Sciatic nerve (tissue), 2 donors: ENCODE measurements around the gene RECK. TPM values are rescaled to one million over a fixed set of nuclear protein-coding genes. Genes with fewer than 3 reads are reported as not detected.
"Not testable (repeated sequence)": the region's sequence is repeated elsewhere in the genome, so short reads cannot be mapped to it uniquely, and the experiment has no call there.

ENCODE experiments used
- ATAC-seq: fragments of 200-7000 bp; cut with Tn5 transposase; one replicate; pipeline ENCODE4 v1.9.1; 2020; ENCODE audit warnings: mild to moderate bottlenecking, moderate library complexity
- DNase-seq: peaks from one replicate; pipeline ENCODE4 v3.0.0-alpha.2; 2020; ENCODE audit warnings: low spot score
- intact Hi-C: fragments of 100-400 bp; cut with DNase I; formaldehyde crosslinking; loops from one replicate; pipeline ENCODE4 v1.14.2; 2022
- total RNA-seq: library from RNA; stranded (reverse); fragmentation: NEBNext Ultra II Directional; extraction: Animal tissue kit (Norgen Biotek cat#: 25700); gene quantifications from one replicate; pipeline ENCODE4 v1.2.1, GENCODE V29; 2021
- donor health status: DM: no; HTN: no; CAD: no.
- donor health status: DM: no; HTN: no; CAD: no.

Gene RECK
- 24.0 TPM for total RNA-seq

GRCh38 chr9:36036780-36037548 is at the start of gene RECK:
Gene RECK (plus strand): TSS chr9:36036913. CDS start chr9:36036999, 86 bp downstream.
- intact Hi-C loops, result no loop called here
- DNase-seq (peak; percentile 93), ATAC-seq (peak; percentile 95)

GRCh38 chr9:35990155-35990554 is 46.6 kb upstream of the RECK start:
- ATAC-seq (peak; percentile 72), DNase-seq (no peak)
- intact Hi-C loops, result no loop called here

GRCh38 chr9:35993136-35993535 is 43.6 kb upstream of the RECK start:
- intact Hi-C loops, ATAC-seq, DNase-seq: not testable (repeated sequence)

GRCh38 chr9:35993976-35994720 is 42.6 kb upstream of the RECK start:
- intact Hi-C loops, result no loop called here
- ATAC-seq (no peak), DNase-seq (no peak)

GRCh38 chr9:35994959-35995358 is 41.8 kb upstream of the RECK start:
- ATAC-seq, result no peak
- intact Hi-C loops, result no loop called here
- DNase-seq, result no peak

GRCh38 chr9:35996358-35996970 is 40.2 kb upstream of the RECK start:
- intact Hi-C loops, result no loop called here
- ATAC-seq, result no peak
- no peak for DNase-seq

- ATAC-seq, DNase-seq, intact Hi-C loops: not testable (repeated sequence)
These were observed 39.7 kb upstream of the RECK start for GRCh38 chr9:35997016-35997415.

GRCh38 chr9:35998333-35998732 is 38.4 kb upstream of the RECK start:
- intact Hi-C loops, result no loop called here
- no peak for ATAC-seq
- no peak for DNase-seq

GRCh38 chr9:36005891-36006290 is 30.8 kb upstream of the RECK start:
- ATAC-seq (no peak), DNase-seq (no peak)
- intact Hi-C loops, result no loop called here

- ATAC-seq (no peak), DNase-seq (no peak)
- intact Hi-C loops, result no loop called here
These were observed 30.0 kb upstream of the RECK start for GRCh38 chr9:36006549-36007315.

GRCh38 chr9:36007316-36007708 is 29.4 kb upstream of the RECK start:
- ATAC-seq (no peak), DNase-seq (no peak)
- intact Hi-C loops, result no loop called here

- intact Hi-C loops, result no loop called here
These were observed 28.9 kb upstream of the RECK start for GRCh38 chr9:36007852-36008251.

GRCh38 chr9:36008774-36009300 is 27.9 kb upstream of the RECK start:
- DNase-seq, result peak; percentile 69
- peak; percentile 86 for ATAC-seq
- intact Hi-C loops, result no loop called here

More at GRCh38 chr9:36007852-36008251, 28.9 kb upstream of the RECK start:
- ATAC-seq (no peak), DNase-seq (no peak)

GRCh38 chr9:36011379-36011778 is 25.3 kb upstream of the RECK start:
- ATAC-seq, result no peak
- no peak for DNase-seq
- intact Hi-C loops, result no loop called here

GRCh38 chr9:36017278-36017677 is 19.4 kb upstream of the RECK start:
- DNase-seq (no peak), ATAC-seq (no peak)
- intact Hi-C loops, result no loop called here

GRCh38 chr9:36018129-36018528 is 18.6 kb upstream of the RECK start:
- no peak for ATAC-seq
- intact Hi-C loops, result no loop called here

GRCh38 chr9:36018891-36019720 is 17.6 kb upstream of the RECK start:
- DNase-seq (no peak), ATAC-seq (no peak)
- intact Hi-C loops, result no loop called here

More at GRCh38 chr9:36018129-36018528, 18.6 kb upstream of the RECK start:
- DNase-seq, result no peak

GRCh38 chr9:36021968-36022367 is 14.7 kb upstream of the RECK start:
- intact Hi-C loops, result loop anchor here (10.0 kb wide), 1 partner anchor 67 kb away; the partner anchor contains the start of gene OR2S2
- no peak for ATAC-seq

More at GRCh38 chr9:36021968-36022367, 14.7 kb upstream of the RECK start:
- DNase-seq, result no peak
